ENCODE data around the gene SPINK2. TPM values are rescaled to one million over a fixed set of nuclear protein-coding genes. Genes with fewer than 3 reads are reported as not detected.

Gene SPINK2
- total RNA-seq, 1 experiment from 2014 or later: not detected

GRCh38 chr4:56783986-56784385 is 37.5 kb downstream of the SPINK2 start:
- intact Hi-C loops (cut with micrococcal nuclease): no loop called here
- BruUV-seq (replicated peaks): no TSS peak
- Histone ChIP-seq H3K4me3 (ENCODE audit: low read length) (no peak overlapping the region), H3F3A (ENCODE audit: low read length, unreplicated experiment) (no peaks in the 10 kb centered on the region), H3K9ac (ENCODE audit: low read length) (no peak overlapping the region), H3K27ac (ENCODE audit: low read length) (no peak overlapping the region), H3K27me3 (ENCODE audit: low read length) (no peaks in the 10 kb centered on the region), H2AFZ (ENCODE audit: low read length) (no peak overlapping the region), H3K36me3 (ENCODE audit: low read depth, low read length) (no peaks in the 10 kb centered on the region), H4K20me1 (ENCODE audit: low read length) (no peaks in the 10 kb centered on the region), H3K9me3 (ENCODE audit: low read length) (no peaks in the 10 kb centered on the region), H3K79me2 (ENCODE audit: low read length) (no peaks in the 10 kb centered on the region), H3K9me2 (replicated peaks; ENCODE audit: low read length) (no peaks in the 10 kb centered on the region), H3K4me2 (ENCODE audit: low read length) (no peak overlapping the region), H3K4me1 (ENCODE audit: insufficient read depth, low read length) (peaks cover 4% of the 10 kb centered on the region; the same call in 1 of the 2 replicates)
- ATAC-seq (no peak), DNase-seq (no peak)
- POLR2A ChIA-PET (ENCODE audit: unreplicated experiment): no interaction called here
- TF ChIP-seq EZH2 (IDR thresholded peaks at IDR 0.05; ENCODE audit: low read length, unreplicated experiment) (no peak), EZH2phosphoT487 (IDR thresholded peaks at IDR 0.05; ENCODE audit: borderline replicate concordance, low read length) (no peak)
- TF ChIP-seq, protein P1, sequence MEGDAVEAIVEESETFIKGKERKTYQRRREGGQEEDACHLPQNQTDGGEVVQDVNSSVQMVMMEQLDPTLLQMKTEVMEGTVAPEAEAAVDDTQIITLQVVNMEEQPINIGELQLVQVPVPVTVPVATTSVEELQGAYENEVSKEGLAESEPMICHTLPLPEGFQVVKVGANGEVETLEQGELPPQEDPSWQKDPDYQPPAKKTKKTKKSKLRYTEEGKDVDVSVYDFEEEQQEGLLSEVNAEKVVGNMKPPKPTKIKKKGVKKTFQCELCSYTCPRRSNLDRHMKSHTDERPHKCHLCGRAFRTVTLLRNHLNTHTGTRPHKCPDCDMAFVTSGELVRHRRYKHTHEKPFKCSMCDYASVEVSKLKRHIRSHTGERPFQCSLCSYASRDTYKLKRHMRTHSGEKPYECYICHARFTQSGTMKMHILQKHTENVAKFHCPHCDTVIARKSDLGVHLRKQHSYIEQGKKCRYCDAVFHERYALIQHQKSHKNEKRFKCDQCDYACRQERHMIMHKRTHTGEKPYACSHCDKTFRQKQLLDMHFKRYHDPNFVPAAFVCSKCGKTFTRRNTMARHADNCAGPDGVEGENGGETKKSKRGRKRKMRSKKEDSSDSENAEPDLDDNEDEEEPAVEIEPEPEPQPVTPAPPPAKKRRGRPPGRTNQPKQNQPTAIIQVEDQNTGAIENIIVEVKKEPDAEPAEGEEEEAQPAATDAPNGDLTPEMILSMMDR (conservative IDR thresholded peaks at IDR 0.05; ENCODE audit: low read depth, low read length): no peak
- CTCF ChIA-PET: no interaction called here

GRCh38 chr4:56782019-56782418 is 39.5 kb downstream of the SPINK2 start:
- POLR2A ChIA-PET (ENCODE audit: unreplicated experiment): no interaction called here

DNA sequence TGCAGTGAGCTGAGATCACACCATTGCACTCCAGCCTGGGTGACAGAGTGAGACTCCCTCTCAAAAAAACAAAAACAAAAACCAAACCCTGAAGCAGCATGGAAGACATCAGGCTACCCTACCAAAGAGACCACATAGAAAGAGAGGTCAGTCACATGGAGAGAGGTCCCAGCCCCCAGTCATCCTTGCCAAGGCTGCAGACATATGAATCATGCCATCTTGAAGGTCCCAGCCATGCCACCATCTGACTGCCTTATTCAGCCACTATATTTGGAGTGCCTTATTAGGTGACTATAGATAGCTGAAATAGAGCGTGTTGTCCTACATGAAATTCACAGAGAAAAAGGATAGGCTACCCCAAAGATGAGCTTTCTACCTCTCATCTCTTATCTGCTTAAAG is 48.2 kb downstream of the SPINK2 start:
- H3K4me3 ChIP-seq (ENCODE audit: low read length): no peak overlapping the region
- no peaks in the 10 kb centered on the region for H3F3A ChIP-seq (ENCODE audit: low read length, unreplicated experiment)
- H3K9ac ChIP-seq (ENCODE audit: low read length): no peak overlapping the region
- no peak overlapping the region for H3K27ac ChIP-seq (ENCODE audit: low read length)
- no peaks in the 10 kb centered on the region for H3K36me3 ChIP-seq (ENCODE audit: low read depth, low read length)
- no peak for ATAC-seq
- no TSS peak for BruUV-seq (replicated peaks)
- H3K79me2 ChIP-seq (ENCODE audit: low read length): no peaks in the 10 kb centered on the region
- H3K9me3 ChIP-seq (ENCODE audit: low read length): no peaks in the 10 kb centered on the region
- no peak overlapping the region for H2AFZ ChIP-seq (ENCODE audit: low read length)
- no peak for TF ChIP-seq EZH2 (IDR thresholded peaks at IDR 0.05; ENCODE audit: low read length, unreplicated experiment)
- no peak for TF ChIP-seq EZH2phosphoT487 (IDR thresholded peaks at IDR 0.05; ENCODE audit: borderline replicate concordance, low read length)
- TF ChIP-seq, protein P1 (conservative IDR thresholded peaks at IDR 0.05; ENCODE audit: low read depth, low read length): no peak
- no peaks in the 10 kb centered on the region for H3K9me2 ChIP-seq (replicated peaks; ENCODE audit: low read length)
- no peak for DNase-seq
- no peaks in the 10 kb centered on the region for H3K4me1 ChIP-seq (ENCODE audit: insufficient read depth, low read length)
- POLR2A ChIA-PET (ENCODE audit: unreplicated experiment): no interaction called here
- no peaks in the 10 kb centered on the region for H3K27me3 ChIP-seq (ENCODE audit: low read length)
- H3K4me2 ChIP-seq (ENCODE audit: low read length): no peak overlapping the region
- intact Hi-C loops (cut with micrococcal nuclease): no loop called here
- no peaks in the 10 kb centered on the region for H4K20me1 ChIP-seq (ENCODE audit: low read length)
- CTCF ChIA-PET: no interaction called here

More at GRCh38 chr4:56782019-56782418, 39.5 kb downstream of the SPINK2 start:
- H3K4me1 ChIP-seq (ENCODE audit: insufficient read depth, low read length): peaks cover 4% of the 10 kb centered on the region; the same call in 1 of the 2 replicates
- CTCF ChIA-PET: no interaction called here
- no peak overlapping the region for H3K9ac ChIP-seq (ENCODE audit: low read length)
- H3K9me3 ChIP-seq (ENCODE audit: low read length): no peaks in the 10 kb centered on the region
- no peaks in the 10 kb centered on the region for H3K36me3 ChIP-seq (ENCODE audit: low read depth, low read length)
- no peak overlapping the region for H2AFZ ChIP-seq (ENCODE audit: low read length)
- no peaks in the 10 kb centered on the region for H3K9me2 ChIP-seq (replicated peaks; ENCODE audit: low read length)
- H3K79me2 ChIP-seq (ENCODE audit: low read length): no peaks in the 10 kb centered on the region
- H3K27me3 ChIP-seq (ENCODE audit: low read length): no peaks in the 10 kb centered on the region
- no peaks in the 10 kb centered on the region for H3F3A ChIP-seq (ENCODE audit: low read length, unreplicated experiment)
- ATAC-seq (no peak), DNase-seq (no peak)
- intact Hi-C loops (cut with micrococcal nuclease): no loop called here
- H3K4me2 ChIP-seq (ENCODE audit: low read length): no peak overlapping the region
- H3K4me3 ChIP-seq (ENCODE audit: low read length): no peak overlapping the region
- BruUV-seq (replicated peaks): no TSS peak
- TF ChIP-seq EZH2 (IDR thresholded peaks at IDR 0.05; ENCODE audit: low read length, unreplicated experiment): no peak
- TF ChIP-seq, protein P1 (conservative IDR thresholded peaks at IDR 0.05; ENCODE audit: low read depth, low read length): no peak
- no peak for TF ChIP-seq EZH2phosphoT487 (IDR thresholded peaks at IDR 0.05; ENCODE audit: borderline replicate concordance, low read length)
- H3K27ac ChIP-seq (ENCODE audit: low read length): no peak overlapping the region
- H4K20me1 ChIP-seq (ENCODE audit: low read length): no peaks in the 10 kb centered on the region
